ENCODE data around the gene PRR23E.

PRR23E gene

GRCh38 chr3:127192576-127193232 lies at the start of gene PRR23E:
PRR23E (plus strand) TSS chr3:127193131; CDS start chr3:127196686, 3,555 bp downstream.
- in situ Hi-C loops (cut with HindIII; ENCODE audit: low sequenced_read_pairs), result no loop called here

- in situ Hi-C loops (cut with HindIII; ENCODE audit: low sequenced_read_pairs), result no loop called here
Observed at GRCh38 chr3:127143172-127143571, 49.8 kb upstream of the PRR23E start.

GRCh38 chr3:127144631-127145030 lies 48.3 kb upstream of the PRR23E start:
- in situ Hi-C loops (cut with HindIII; ENCODE audit: low sequenced_read_pairs), result no loop called here

GRCh38 chr3:127145266-127145665 lies 47.7 kb upstream of the PRR23E start:
- in situ Hi-C loops (cut with HindIII; ENCODE audit: low sequenced_read_pairs), result no loop called here

- in situ Hi-C loops (cut with HindIII; ENCODE audit: low sequenced_read_pairs), result no loop called here
Observed at GRCh38 chr3:127147291-127147885, 45.5 kb upstream of the PRR23E start.

- in situ Hi-C loops (cut with HindIII; ENCODE audit: low sequenced_read_pairs), result no loop called here
Observed at GRCh38 chr3:127149621-127150310, 43.2 kb upstream of the PRR23E start.

GRCh38 chr3:127150513-127151250 lies 42.2 kb upstream of the PRR23E start:
- in situ Hi-C loops (cut with HindIII; ENCODE audit: low sequenced_read_pairs), result no loop called here

GRCh38 chr3:127151251-127151564 lies 41.7 kb upstream of the PRR23E start:
- in situ Hi-C loops (cut with HindIII; ENCODE audit: low sequenced_read_pairs), result no loop called here

- in situ Hi-C loops (cut with HindIII; ENCODE audit: low sequenced_read_pairs), result no loop called here
Observed at GRCh38 chr3:127151992-127152650, 40.8 kb upstream of the PRR23E start.

GRCh38 chr3:127152684-127153505 lies 40.0 kb upstream of the PRR23E start:
- in situ Hi-C loops (cut with HindIII; ENCODE audit: low sequenced_read_pairs), result no loop called here

GRCh38 chr3:127153506-127153815 lies 39.5 kb upstream of the PRR23E start:
- in situ Hi-C loops (cut with HindIII; ENCODE audit: low sequenced_read_pairs), result no loop called here

- in situ Hi-C loops (cut with HindIII; ENCODE audit: low sequenced_read_pairs), result no loop called here
Observed at GRCh38 chr3:127156338-127157050, 36.4 kb upstream of the PRR23E start.

GRCh38 chr3:127157171-127157828 lies 35.6 kb upstream of the PRR23E start:
- in situ Hi-C loops (cut with HindIII; ENCODE audit: low sequenced_read_pairs), result no loop called here

- in situ Hi-C loops (cut with HindIII; ENCODE audit: low sequenced_read_pairs), result no loop called here
Observed at GRCh38 chr3:127158614-127159229, 34.2 kb upstream of the PRR23E start.

GRCh38 chr3:127159543-127159942 lies 33.4 kb upstream of the PRR23E start:
- in situ Hi-C loops (cut with HindIII; ENCODE audit: low sequenced_read_pairs), result no loop called here

GRCh38 chr3:127161236-127161635 lies 31.7 kb upstream of the PRR23E start:
- in situ Hi-C loops (cut with HindIII; ENCODE audit: low sequenced_read_pairs), result no loop called here

- in situ Hi-C loops (cut with HindIII; ENCODE audit: low sequenced_read_pairs), result no loop called here
Observed at GRCh38 chr3:127161973-127162579, 30.9 kb upstream of the PRR23E start.

- in situ Hi-C loops (cut with HindIII; ENCODE audit: low sequenced_read_pairs), result no loop called here
Observed at GRCh38 chr3:127162947-127163645, 29.8 kb upstream of the PRR23E start.

Data from endothelial cell of hepatic sinusoid (primary cell).